Activated effector memory CD4-positive, alpha-beta T cell treated with Interleukin-2 at 50 U/mL for 16 hours (primary cell): ENCODE measurements around the gene ZNF385D.
"Not testable (repeated sequence)": the region's sequence is repeated elsewhere in the genome, so short reads cannot be mapped to it uniquely, and the experiment has no call there.

ENCODE experiments used
- DNase-seq: peaks from one replicate; pipeline ENCODE4 v3.0.0-alpha.2; 2020

The ZNF385D gene

GRCh38 chr3:21508246-21508645 lies 242.8 kb downstream of the ZNF385D start:
- no peak for DNase-seq

GRCh38 chr3:21505711-21506460 lies 245.1 kb downstream of the ZNF385D start:
- no peak for DNase-seq

- DNase-seq, result no peak
Measured at GRCh38 chr3:21502656-21503055, 248.4 kb downstream of the ZNF385D start.

GRCh38 chr3:21500834-21501233 lies 250.2 kb downstream of the ZNF385D start:
- DNase-seq, result no peak

GRCh38 chr3:21490671-21491070 lies 260.3 kb downstream of the ZNF385D start:
- not testable (repeated sequence) for DNase-seq

- DNase-seq, result no peak
Measured at GRCh38 chr3:21487520-21487919, 263.5 kb downstream of the ZNF385D start.

- not testable (repeated sequence) for DNase-seq
Measured at GRCh38 chr3:21486024-21486935, 264.7 kb downstream of the ZNF385D start.

- DNase-seq, result no peak
Measured at GRCh38 chr3:21484828-21485144, 266.2 kb downstream of the ZNF385D start.

GRCh38 chr3:21484057-21484827 lies 266.8 kb downstream of the ZNF385D start:
- DNase-seq, result no peak

- DNase-seq, result no peak
Measured at GRCh38 chr3:21481991-21482390, 269.0 kb downstream of the ZNF385D start.

- no peak for DNase-seq
Measured at GRCh38 chr3:21477541-21478288, 273.3 kb downstream of the ZNF385D start.

GRCh38 chr3:21466476-21466875 lies 284.5 kb downstream of the ZNF385D start:
- DNase-seq, result no peak

- no peak for DNase-seq
Measured at GRCh38 chr3:21464746-21465145, 286.3 kb downstream of the ZNF385D start.

- DNase-seq, result no peak
Measured at GRCh38 chr3:21463319-21463718, 287.7 kb downstream of the ZNF385D start.

GRCh38 chr3:21462141-21462540 lies 288.9 kb downstream of the ZNF385D start:
- DNase-seq, result no peak

- no peak for DNase-seq
Measured at GRCh38 chr3:21457084-21457483, 293.9 kb downstream of the ZNF385D start.

- DNase-seq, result no peak
Measured at GRCh38 chr3:21449738-21450137, 301.3 kb downstream of the ZNF385D start.

GRCh38 chr3:21447476-21448151 lies 303.4 kb downstream of the ZNF385D start:
- DNase-seq, result no peak

GRCh38 chr3:21446945-21447475 lies 304.0 kb downstream of the ZNF385D start:
- no peak for DNase-seq

- DNase-seq, result no peak
Measured at GRCh38 chr3:21446027-21446426, 305.0 kb downstream of the ZNF385D start.

- no peak for DNase-seq
Measured at GRCh38 chr3:21441821-21442220, 309.2 kb downstream of the ZNF385D start.

- no peak for DNase-seq
Measured at GRCh38 chr3:21436835-21437234, 314.2 kb downstream of the ZNF385D start.
